ENCODE data around the gene PVALEF. TPM values are rescaled to one million over a fixed set of nuclear protein-coding genes. Genes with fewer than 3 reads are reported as not detected.

PVALEF gene
- total RNA-seq, 1 experiment from 2014 or later: not detected

GRCh38 chr17:81181811-81182185, 16.5 kb downstream of the PVALEF start:
- H3K9me3 ChIP-seq (ENCODE audit: control insufficient read depth, insufficient read depth, low read depth, low read length): no peaks in the 10 kb centered on the region
- intact Hi-C loops (cut with micrococcal nuclease; ENCODE audit: unreplicated experiment): loop anchor here (5.0 kb wide), 1 partner anchor 39 kb away; no protein-coding TSS in a partner anchor
- no TSS peak for BruUV-seq (replicated peaks)
- in situ Hi-C loops (cut with HindIII; ENCODE audit: low pct_unique_long_range_greater_than_20kb, low sequenced_read_pairs): no loop called here
- POLR2A ChIA-PET: no interaction called here
- no peak overlapping the region for H3K27ac ChIP-seq (ENCODE audit: low read length)
- no peak overlapping the region for H3K4me3 ChIP-seq (ENCODE audit: low read depth in 2 of 2, low read length in 2 of 2)
- DNase-seq (ENCODE audit: low read depth, low spot score) (no peak), ATAC-seq (no peak)
- H3K4me1 ChIP-seq (ENCODE audit: control insufficient read depth, insufficient read depth, low read length): no peaks in the 10 kb centered on the region; the same call in 1 of the 2 replicates
- no peaks in the 10 kb centered on the region for H3K36me3 ChIP-seq (ENCODE audit: control insufficient read depth, insufficient read depth, low read length)
- no peaks in the 10 kb centered on the region for H3K27me3 ChIP-seq (ENCODE audit: control insufficient read depth, insufficient read depth, low read length)
- CTCF ChIA-PET: no interaction called here
- no peak for TF ChIP-seq TCF7L2 (IDR thresholded peaks at IDR 0.05; ENCODE audit: low read depth, low read length)
- TF ChIP-seq POLR2AphosphoS5 (IDR thresholded peaks at IDR 0.05; ENCODE audit: low read depth, low read length): no peak
- TF ChIP-seq SIN3A (IDR thresholded peaks at IDR 0.05; ENCODE audit: borderline replicate concordance, insufficient read depth, low read depth, low read length): no peak
- TF ChIP-seq CTCF (IDR thresholded peaks at IDR 0.05): no peak
- TF ChIP-seq, protein P1, sequence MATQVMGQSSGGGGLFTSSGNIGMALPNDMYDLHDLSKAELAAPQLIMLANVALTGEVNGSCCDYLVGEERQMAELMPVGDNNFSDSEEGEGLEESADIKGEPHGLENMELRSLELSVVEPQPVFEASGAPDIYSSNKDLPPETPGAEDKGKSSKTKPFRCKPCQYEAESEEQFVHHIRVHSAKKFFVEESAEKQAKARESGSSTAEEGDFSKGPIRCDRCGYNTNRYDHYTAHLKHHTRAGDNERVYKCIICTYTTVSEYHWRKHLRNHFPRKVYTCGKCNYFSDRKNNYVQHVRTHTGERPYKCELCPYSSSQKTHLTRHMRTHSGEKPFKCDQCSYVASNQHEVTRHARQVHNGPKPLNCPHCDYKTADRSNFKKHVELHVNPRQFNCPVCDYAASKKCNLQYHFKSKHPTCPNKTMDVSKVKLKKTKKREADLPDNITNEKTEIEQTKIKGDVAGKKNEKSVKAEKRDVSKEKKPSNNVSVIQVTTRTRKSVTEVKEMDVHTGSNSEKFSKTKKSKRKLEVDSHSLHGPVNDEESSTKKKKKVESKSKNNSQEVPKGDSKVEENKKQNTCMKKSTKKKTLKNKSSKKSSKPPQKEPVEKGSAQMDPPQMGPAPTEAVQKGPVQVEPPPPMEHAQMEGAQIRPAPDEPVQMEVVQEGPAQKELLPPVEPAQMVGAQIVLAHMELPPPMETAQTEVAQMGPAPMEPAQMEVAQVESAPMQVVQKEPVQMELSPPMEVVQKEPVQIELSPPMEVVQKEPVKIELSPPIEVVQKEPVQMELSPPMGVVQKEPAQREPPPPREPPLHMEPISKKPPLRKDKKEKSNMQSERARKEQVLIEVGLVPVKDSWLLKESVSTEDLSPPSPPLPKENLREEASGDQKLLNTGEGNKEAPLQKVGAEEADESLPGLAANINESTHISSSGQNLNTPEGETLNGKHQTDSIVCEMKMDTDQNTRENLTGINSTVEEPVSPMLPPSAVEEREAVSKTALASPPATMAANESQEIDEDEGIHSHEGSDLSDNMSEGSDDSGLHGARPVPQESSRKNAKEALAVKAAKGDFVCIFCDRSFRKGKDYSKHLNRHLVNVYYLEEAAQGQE (IDR thresholded peaks at IDR 0.05; ENCODE audit: insufficient read depth in 1 of 2, low read depth in 2 of 2, low read length in 1 of 2): no peak

DNA sequence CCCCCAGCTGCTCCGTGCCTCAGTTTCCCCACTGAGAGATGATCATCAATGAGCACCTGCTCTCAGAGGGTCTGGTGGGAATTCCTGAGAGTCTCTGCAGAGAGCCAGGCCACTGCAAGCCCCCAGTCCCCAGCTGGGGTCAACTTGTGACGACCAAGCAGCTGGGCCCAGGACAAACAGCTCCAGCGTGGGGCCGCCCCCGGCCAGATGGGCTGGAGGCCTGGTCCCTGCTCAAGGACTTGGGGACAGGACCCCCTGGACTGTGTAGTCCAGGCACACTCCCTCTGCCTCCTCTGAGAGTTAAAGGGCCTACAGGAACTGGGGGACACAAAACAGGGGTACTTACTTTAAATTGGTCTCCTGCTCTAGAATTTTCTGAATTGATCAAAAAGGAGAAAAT, 17.3 kb downstream of the PVALEF start:
- POLR2A ChIA-PET: no interaction called here
- TF ChIP-seq CTCF (IDR thresholded peaks at IDR 0.05) (no peak), POLR2AphosphoS5 (IDR thresholded peaks at IDR 0.05; ENCODE audit: low read depth, low read length) (no peak)
- BruUV-seq (replicated peaks): no TSS peak

More for the DNA sequence above, 17.3 kb downstream of the PVALEF start:
- no peak for ATAC-seq
- intact Hi-C loops (cut with micrococcal nuclease; ENCODE audit: unreplicated experiment) (loop anchor here (5.0 kb wide), 1 partner anchor 40 kb away; no protein-coding TSS in a partner anchor), in situ Hi-C loops (cut with HindIII; ENCODE audit: low pct_unique_long_range_greater_than_20kb, low sequenced_read_pairs) (no loop called here)
- Histone ChIP-seq H3K27me3 (ENCODE audit: control insufficient read depth, insufficient read depth, low read length) (no peaks in the 10 kb centered on the region), H3K9me3 (ENCODE audit: control insufficient read depth, insufficient read depth, low read depth, low read length) (no peaks in the 10 kb centered on the region), H3K4me1 (ENCODE audit: control insufficient read depth, insufficient read depth, low read length) (no peaks in the 10 kb centered on the region; the same call in 1 of the 2 replicates), H3K36me3 (ENCODE audit: control insufficient read depth, insufficient read depth, low read length) (no peaks in the 10 kb centered on the region), H3K4me3 (ENCODE audit: low read depth in 2 of 2, low read length in 2 of 2) (no peak overlapping the region), H3K27ac (ENCODE audit: low read length) (no peak overlapping the region)
- CTCF ChIA-PET: no interaction called here
- DNase-seq (ENCODE audit: low read depth, low spot score): no peak

Measured in Panc1 (cell line).